AG10803 (cell line): ENCODE results near the gene CHD1.

Experiments used
- DNase-seq: peaks from one replicate; pipeline ENCODE4 v3.0.0; 2010; ENCODE audit warnings: low read depth
- H3K4me3 ChIP-seq: 2 replicates; pipeline ENCODE4 v1.5.1; 2011; ENCODE audit warnings: mild to moderate bottlenecking, low read length, control low read depth
- TF ChIP-seq, protein P1 (sequence below): conservative IDR thresholded peaks from 2 replicates; pipeline ENCODE4 v1.5.1; 2011; ENCODE audit warnings: mild to moderate bottlenecking, low read length, control low read depth, inconsistent platforms

The CHD1 gene

DNA sequence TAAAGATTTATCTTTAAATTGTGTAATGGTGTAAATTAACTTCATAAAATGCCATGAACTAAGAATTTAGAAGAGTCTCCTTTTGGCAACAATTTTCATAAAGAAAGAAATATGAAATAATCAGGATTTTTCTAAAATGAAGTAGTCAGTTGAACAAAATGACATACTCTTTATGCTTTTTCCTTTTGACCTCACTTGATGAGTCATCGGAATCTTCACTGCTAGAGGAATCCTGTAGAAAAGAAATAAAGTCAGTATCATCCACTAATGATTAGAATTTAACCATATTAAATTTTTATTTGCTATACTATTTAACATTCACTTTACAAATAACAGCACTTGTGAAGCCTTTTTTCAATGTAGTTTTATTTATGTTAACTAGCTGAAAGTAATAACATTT, 26.1 kb downstream of the CHD1 start:
- no peak overlapping the region for H3K4me3 ChIP-seq
- TF ChIP-seq, protein P1, sequence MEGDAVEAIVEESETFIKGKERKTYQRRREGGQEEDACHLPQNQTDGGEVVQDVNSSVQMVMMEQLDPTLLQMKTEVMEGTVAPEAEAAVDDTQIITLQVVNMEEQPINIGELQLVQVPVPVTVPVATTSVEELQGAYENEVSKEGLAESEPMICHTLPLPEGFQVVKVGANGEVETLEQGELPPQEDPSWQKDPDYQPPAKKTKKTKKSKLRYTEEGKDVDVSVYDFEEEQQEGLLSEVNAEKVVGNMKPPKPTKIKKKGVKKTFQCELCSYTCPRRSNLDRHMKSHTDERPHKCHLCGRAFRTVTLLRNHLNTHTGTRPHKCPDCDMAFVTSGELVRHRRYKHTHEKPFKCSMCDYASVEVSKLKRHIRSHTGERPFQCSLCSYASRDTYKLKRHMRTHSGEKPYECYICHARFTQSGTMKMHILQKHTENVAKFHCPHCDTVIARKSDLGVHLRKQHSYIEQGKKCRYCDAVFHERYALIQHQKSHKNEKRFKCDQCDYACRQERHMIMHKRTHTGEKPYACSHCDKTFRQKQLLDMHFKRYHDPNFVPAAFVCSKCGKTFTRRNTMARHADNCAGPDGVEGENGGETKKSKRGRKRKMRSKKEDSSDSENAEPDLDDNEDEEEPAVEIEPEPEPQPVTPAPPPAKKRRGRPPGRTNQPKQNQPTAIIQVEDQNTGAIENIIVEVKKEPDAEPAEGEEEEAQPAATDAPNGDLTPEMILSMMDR = no peak
- DNase-seq = peak; percentile 24

DNA sequence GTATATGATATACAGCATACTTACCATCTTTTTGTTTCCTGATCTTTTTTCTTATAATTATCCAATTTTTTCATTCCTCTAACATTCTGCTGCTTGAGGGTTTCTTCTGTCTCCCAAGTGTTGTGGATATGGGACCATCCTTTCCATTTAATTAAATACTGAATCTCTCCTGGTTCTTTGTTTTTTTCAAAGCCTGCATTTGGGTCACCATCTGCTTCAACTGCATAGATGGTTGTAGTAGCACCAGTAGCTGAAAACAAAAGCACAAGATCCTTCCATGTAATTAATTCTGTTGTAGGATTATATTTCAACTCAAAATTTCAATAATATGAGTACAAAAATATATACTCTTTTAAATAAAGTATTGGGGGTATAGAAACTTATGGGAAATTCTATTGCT, 29.4 kb downstream of the CHD1 start:
- no peak for DNase-seq
- no peak overlapping the region for H3K4me3 ChIP-seq
- TF ChIP-seq, protein P1 = no peak

DNA sequence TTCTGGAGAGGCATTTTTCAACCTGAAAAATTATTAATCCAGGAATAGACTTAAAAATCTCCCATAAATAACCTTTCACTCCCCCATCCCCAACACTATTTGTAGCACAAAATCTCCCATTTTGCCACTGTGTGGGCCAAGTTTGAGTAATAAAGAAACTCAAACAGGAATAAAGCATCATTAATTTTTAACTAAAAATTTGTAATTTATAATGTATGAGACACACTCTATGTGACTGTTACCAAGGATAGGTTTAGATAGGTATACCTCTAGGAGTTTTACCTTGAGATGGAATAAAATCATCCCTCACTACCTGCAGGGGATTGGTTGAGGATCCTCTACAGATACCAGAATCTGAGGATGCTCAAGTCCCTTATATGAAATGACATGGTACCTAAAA, 30.1 kb downstream of the CHD1 start:
- TF ChIP-seq, protein P1 = no peak
- DNase-seq = no peak
- no peak overlapping the region for H3K4me3 ChIP-seq

DNA sequence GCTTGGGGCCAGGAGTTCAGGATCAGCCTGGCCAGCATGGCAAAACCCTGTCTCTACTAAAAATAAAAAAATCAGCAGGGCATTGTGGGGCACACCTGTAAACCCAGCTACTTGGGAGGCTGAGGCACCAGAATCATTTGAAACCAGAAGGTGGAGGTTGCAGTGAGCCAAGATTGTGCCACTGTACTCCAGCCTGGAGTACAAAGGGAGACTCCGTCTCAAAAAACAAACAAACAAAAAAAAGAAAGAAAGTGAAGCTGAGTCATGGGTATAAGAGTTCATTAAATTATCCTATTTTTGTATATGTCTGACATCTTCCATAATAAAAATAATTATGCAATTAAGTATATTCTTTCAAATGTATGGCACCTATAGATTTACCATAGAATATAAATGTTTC, 37.2 kb downstream of the CHD1 start:
- H3K4me3 ChIP-seq = no peak overlapping the region

DNA sequence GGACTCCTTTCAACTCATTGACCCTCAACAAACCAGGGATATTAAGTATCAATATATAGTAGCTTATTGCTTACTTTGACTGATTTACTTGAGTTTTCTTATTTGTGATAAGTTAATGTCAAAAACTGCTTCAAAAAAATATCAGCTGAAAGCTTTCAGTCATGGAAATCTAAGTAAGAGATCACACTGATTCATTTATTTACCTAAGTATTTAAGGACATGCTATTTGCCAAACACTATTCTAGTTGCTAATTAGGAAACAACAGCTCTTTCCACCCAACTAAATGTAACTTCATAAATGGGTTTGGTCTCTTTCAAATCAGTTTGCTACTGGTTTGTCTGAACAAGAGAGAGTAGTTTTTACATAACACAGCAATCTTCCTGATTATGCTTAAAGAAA, 48.2 kb downstream of the CHD1 start:
- no peak for DNase-seq
- TF ChIP-seq, protein P1 = no peak
- no peak overlapping the region for H3K4me3 ChIP-seq

More for the DNA sequence above, 37.2 kb downstream of the CHD1 start:
- TF ChIP-seq, protein P1 = no peak
- DNase-seq = no peak

DNA sequence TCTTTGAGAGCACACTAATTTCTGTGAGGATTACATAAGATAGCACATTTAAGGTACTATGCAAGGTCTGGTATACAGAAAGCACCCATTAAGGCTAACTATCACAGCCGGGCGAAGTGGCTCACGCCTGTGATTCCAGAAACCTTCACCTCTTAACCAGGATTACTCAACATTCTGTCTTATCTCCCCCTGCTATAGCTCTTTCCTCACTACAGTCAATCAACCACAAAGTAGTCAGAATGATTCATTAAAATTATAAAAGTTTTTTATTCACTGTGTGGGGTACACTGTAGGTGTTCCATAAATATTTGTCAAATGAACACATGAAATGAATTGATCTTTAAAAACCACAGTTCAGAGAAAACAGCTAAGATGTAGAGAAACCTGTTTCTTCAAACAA, 48.7 kb downstream of the CHD1 start:
- no peak for DNase-seq
- TF ChIP-seq, protein P1 = no peak
- no peak overlapping the region for H3K4me3 ChIP-seq

DNA sequence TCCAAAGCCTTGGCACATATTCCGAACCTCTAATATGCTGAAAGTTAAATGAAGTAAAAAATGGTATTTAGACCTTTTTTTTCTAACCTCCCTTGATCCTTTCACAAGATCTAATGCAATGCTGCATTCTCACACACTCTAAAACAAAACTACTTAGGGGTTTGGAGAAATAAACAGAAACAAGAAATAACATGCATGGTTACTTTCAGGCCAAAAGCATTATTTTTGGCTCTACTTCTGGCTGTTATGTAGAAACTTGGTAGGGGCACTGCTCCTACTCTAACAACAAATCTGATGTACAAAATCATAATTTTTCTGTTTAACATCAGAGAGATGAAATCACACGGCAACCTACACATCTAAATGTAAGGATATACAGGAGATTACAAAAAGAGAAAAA, 51.2 kb downstream of the CHD1 start:
- no peak overlapping the region for H3K4me3 ChIP-seq
- no peak for DNase-seq
- TF ChIP-seq, protein P1 = no peak
